Renal pelvis (tissue), 4 donors: ENCODE results near the gene PCP2. TPM values are rescaled to one million over a fixed set of nuclear protein-coding genes. Genes with fewer than 3 reads are reported as not detected.
"Not testable (repeated sequence)": the region's sequence is repeated elsewhere in the genome, so short reads cannot be mapped to it uniquely, and the experiment has no call there.

ENCODE experiments used
- DNase-seq: peaks from one replicate; pipeline ENCODE4 v3.0.0-alpha.2; 2013
- polyA plus RNA-seq, 3 donors: library from polyadenylated mRNA; unstranded; fragments of 120-200 nt; gene quantifications; one replicate each; pipeline ENCODE4 v1.2.1, GENCODE V29; 2013; ENCODE audit not compliant: insufficient read length in 3 of 3

PCP2 gene
- polyA plus RNA-seq, 3 donors, result 0.91 to 2.1 (median 1.0) TPM

DNA sequence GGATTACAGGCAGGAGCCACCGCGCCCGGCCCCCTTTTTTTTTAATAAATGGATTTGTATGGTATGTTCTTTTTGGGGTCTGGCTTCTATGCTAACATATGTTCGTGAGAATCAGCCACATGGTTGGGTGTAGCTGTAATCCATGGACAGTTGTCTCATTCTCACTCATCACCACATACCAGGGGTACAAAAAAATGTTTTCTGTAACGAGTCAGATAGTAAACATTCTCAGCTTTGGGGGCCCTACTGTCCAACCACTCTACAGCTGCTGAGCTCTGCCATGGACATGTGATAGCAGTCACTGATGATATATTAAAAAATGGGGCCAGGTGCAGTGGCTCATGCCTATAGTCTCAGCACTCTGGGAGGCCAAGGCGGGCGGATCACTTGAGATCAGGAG, 30.2 kb upstream of the PCP2 start:
- no peak for DNase-seq

DNA sequence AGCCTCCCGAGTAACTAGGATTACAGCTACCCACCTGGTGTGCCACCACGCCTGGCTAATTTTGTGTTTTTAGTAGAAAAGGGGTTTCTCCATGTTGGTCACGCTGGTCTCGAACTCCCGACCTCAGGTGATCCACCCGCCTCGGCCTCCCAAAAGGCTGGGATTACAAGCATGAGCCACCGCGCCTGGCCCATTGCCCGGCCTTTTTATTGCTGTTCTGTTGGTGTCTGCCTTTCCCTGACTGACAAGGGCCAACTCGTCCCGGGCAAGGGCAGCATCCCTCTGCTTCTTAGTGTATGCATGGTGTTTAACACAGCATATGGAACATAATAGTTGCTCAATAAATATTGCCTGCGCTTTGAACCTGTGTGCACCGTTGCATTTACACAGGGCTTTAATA, 29.1 kb upstream of the PCP2 start:
- no peak for DNase-seq

DNA sequence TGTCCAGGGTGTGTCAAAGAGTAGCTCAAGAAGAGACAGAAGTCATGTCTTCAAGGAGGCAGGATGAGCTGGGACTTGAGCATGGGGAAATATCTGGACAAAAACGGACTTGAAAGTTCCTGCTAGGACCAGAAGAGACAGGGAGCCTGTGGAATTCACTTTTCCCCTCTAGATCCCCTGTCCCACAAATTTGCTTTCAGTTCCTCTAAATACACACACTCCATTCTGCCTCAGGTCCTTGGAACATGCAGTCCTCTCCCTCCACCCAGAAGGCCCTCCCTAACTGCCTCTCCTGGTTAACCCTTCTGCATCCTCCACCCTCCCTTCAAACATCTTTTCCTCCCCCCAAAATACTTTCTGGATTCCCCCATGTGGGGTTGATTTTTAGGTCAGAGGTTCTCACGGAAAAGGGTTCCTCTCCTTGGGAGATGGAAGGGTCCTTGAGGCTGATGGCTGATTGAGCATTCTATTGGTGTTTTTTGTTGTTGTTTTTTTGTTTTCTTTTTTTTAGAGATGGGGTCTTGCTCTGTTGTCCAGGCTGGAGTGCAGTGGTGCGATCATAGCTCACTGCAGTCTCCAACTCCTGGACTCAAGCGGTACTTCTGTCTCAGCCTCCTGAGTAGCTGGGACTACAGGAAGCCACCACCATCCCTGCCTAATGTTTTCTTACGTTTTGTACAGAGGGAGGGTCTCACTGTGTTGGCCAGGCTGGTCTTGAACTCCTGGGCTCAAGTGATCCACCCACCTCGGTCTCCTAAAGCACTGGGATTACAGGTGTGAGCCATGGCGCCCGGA, 28.4 kb upstream of the PCP2 start:
- no peak for DNase-seq

DNA sequence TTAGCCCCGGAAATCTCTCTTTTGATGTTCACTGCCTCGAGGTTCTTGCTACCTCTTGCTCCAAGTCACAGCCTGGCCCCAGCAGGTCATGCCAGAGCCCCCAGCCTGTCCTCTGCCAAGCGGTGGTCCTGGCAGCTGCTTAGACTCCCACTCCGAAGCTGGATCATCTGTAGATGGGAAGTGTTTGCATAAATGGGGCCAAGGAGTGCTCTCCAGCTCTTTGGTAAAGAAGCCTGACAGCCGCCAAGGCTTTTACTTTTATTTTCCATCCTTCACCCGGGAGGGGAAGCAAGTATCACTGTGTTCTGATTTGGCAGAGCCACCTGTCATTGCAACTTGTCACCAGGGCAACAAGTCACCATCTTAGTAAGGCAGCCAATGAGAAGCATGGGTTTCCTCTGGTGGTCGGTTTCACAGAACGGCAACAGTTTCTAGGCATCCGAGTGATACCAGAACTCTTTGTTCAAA, 24.7 kb upstream of the PCP2 start:
- DNase-seq, result no peak

DNA sequence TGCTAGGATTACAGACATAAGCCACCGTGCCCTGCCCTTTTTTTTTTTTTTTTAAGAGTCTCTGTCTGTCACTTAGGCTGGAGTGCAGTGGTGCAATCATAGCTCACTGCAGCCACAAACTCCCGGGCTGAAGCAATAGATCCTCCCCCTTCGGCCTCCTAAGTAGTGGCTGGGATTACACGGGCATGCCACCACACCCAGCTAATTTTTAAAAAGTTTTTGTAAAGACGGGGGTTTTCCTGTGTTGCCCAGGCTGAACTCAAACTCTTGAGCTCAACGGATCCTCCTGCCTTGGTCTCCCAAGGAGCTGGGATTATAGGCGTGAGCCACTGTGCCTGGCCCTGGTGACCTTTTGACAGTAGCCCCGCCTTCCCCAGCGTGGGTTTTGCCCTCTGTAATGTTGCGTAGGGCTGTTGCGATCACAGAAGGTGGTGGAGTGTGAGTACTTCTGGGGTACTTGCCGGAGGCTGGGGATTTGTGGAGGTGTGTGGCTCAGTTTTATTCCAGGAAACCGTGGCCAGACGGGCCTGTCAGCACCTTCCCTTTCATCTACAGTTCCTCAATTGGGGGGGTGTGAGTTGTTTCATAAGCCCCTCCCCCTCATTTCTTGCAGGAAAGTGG, 23.7 kb upstream of the PCP2 start:
- no peak for DNase-seq

DNA sequence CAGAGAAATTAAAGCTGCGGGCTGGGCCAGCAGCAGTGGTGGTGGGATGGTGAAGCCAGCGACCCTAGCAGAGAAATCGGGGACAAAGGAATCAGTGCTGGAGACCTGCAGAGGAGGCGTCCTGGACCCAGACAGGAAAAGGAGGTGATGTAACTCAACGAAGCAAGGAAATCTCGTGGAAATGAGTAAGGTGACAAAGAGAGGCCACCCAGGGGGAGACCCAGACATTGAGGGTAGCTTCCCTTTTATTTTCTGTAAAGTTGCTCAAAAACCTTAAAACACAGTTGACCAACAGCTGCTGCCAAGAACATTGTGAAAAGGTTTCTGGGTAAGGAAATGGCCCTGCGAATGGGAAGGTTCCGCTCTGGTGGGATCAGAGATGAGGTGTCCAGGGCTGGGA, 22.1 kb upstream of the PCP2 start:
- DNase-seq, result no peak

DNA sequence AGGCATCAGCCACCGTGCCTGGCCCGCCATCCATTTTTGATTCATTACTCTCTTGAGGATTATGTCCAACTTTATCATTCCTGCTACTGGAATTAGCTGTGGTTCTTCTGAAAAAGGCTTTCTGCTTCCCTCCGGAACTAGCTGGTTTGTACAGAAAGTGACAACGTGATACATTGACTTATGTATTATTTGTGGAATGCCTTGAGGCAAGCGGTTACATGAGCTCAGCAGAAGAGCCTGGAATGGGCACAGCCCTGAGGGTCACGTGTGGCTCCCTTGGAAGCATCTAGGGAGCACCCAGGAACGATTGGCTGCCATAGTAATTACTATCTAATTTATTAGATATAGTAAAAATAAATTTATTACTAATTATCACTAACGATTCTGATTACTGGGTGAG, 20.9 kb upstream of the PCP2 start:
- no peak for DNase-seq

DNA sequence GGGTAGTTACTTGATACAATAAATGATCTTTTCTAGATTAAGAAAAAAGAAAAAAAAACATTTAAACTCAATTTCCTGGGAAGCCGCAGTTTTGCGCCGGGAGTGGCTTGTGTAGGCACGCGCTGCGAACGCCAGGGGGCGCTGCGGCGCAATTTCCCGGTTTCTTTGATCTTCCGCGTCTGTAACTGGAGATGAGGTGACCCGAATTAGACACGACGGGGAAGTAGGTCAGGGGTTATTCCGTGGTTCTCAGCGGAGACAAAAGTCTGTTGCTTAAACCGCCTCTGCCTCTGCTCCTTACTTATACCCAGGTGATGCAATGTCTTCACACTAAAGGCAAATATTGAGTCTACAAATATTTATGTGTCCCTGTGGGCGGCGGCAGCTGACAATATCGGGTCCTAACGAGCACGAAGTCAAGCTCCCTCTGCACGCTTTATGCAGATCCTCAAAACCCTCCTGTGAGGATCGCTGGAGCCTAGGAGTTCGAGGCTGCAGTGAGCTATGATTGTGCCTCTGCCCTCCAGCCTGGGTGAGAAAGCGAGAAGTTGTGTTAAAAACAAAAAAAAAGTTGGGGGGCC, 18.6 kb upstream of the PCP2 start:
- peak; percentile 81 for DNase-seq

DNA sequence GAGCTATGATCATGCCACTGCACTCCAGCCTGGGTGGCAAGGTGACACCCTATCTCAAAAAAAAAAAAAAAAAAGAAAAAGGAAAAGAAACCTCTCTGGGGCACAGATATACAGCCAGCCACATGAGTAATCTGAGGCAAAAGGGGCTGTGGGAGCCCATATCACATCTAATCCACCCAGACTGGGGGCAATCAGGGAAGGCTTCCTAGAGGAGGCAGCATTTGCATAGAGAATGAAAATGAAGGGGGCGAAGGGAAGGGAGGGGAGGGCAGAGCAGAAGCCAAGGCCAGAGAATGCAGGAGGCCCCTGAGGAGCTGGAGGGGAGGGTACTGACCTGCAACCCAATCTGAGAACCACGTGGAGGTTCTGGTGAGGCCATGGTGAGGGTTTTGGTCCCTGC, 16.6 kb upstream of the PCP2 start:
- DNase-seq, result no peak

DNA sequence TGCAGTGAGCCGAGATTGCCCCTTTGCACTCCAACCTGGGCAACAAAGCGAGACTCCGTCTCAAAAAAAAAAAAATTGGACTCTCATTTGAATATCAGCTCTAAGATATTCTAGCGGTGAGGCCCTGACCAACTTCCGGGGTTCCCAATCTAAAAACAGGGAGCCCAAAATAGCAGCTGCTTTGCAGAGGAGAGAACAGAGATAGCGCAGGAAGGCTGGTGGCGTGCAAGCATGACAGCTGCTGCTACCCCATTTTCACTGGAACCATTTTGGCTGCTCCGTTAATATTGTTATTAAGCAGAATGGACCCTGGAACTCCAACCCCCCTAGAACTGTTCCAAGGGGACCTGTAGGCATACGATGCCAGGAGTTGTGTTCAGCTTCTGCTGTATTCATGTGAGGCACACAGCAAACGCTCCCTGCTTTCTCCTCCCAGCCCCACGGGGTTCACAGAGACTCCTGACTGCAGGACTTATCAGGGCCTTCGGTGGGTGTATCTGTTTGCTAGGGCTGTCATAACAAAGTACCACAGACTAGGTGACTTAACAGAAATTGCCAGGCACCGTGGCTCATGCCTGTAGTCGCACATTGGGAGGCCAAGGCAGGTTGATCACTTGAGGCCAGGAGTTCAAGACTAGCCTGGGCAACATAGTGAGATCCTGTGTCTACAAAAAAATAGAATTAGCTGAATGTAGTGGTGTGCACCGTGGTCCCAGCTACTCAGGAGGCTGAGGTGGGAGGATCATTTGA, 14.9 kb upstream of the PCP2 start:
- DNase-seq, result no peak

DNA sequence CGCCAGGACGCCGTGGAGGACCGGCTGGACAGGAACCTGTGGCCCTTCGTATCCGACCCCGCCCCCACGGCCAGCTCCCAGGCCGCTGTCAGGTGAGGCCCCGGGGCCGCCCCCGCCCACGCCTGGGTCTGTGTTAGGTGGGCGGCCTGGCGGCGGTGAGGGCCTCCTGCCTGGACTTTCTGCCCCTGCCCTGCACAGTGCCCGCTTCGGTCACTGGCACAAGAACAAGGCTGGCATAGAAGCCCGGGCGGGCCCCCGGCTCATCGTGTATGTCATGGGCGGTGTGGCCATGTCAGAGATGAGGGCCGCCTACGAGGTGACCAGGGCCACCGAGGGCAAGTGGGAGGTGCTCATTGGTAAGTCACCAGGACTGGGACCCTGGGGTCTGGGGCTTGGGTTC, 13.6 kb upstream of the PCP2 start:
- DNase-seq, result no peak

DNA sequence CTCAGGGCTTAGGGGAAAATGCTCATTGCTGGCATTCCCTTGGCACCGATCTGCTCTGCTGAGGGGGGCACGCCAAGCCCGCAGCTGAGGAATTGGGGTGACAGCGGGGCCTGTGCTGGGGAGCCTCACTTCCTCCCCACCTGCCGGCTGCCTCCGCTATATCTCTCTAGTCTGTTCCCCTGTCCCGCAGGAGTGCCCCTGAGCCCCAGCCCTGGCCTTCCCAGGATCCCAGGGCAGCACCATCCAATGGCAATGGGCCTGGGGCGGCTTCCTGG, 12.8 kb upstream of the PCP2 start:
- DNase-seq, result no peak

DNA sequence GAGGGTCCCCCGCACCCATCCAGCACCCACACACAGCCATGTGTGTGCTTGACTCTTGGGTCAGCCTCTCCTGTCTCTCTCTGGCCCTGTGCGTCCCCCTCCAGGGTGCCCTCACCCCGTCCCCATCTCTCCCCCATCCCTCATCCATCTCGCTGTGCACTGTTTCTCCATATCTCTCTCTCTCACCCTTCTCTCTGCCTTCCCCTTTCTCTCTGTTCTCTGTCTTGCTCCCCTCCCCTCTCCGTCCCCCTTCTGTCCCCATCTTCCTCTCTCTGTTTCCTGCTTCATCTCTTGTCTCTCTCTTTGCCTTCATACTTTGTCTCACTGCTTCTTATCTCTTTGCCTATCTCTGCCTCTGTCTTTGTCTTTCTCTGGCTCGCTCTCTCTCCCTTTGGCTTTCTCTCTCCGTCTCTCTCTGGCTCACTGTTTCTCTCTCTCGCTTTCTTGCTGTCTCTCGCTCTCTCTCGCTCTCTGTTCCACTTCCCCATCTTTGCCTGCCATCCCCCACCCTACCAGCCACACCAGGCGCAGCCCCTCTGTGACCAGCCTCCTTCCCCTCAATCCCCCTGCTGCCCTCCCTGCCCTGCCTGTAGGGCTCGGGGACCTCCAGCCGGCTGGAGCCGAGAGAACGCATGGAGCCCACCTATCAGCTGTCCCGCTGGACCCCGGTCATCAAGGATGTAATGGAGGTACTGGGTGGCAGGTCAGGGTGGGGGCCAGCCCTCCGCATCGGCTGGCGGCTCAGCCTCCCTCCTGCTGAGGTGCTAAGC, 12.3 kb upstream of the PCP2 start:
- DNase-seq, result no peak

DNA sequence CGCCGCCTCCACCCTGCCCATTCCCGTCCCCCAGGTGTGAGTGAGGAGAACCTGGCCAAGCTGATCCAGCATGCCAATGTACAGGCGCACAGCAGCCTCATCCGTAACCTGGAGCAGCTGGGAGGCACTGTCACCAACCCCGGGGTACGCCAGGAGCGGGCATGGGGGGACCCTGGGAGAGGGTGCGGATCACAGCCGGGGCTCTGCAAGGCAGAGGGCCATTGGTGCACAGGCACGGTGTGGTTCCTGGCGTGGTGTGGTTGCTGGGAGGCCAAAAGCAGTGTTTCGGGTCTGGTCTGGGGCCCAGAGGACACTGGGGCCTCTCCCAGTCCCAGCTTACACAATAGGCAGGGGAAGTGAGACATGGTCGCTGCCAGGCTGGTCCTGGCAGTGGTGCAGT, 11.6 kb upstream of the PCP2 start:
- DNase-seq, result no peak

DNA sequence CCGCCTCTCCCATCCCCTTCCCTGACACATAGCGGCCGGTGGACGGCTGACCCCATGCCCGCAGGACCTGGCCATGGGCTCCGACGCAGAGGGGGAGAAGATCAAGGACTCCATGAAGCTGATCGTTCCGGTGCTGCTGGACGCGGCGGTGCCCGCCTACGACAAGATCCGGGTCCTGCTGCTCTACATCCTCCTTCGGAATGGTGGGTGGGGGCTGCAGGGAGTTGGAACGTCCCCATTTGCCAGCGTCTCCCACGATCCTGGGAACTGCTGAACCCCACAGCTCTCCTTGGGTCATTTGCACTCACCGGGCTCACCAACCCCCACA, 11.0 kb upstream of the PCP2 start:
- no peak for DNase-seq

DNA sequence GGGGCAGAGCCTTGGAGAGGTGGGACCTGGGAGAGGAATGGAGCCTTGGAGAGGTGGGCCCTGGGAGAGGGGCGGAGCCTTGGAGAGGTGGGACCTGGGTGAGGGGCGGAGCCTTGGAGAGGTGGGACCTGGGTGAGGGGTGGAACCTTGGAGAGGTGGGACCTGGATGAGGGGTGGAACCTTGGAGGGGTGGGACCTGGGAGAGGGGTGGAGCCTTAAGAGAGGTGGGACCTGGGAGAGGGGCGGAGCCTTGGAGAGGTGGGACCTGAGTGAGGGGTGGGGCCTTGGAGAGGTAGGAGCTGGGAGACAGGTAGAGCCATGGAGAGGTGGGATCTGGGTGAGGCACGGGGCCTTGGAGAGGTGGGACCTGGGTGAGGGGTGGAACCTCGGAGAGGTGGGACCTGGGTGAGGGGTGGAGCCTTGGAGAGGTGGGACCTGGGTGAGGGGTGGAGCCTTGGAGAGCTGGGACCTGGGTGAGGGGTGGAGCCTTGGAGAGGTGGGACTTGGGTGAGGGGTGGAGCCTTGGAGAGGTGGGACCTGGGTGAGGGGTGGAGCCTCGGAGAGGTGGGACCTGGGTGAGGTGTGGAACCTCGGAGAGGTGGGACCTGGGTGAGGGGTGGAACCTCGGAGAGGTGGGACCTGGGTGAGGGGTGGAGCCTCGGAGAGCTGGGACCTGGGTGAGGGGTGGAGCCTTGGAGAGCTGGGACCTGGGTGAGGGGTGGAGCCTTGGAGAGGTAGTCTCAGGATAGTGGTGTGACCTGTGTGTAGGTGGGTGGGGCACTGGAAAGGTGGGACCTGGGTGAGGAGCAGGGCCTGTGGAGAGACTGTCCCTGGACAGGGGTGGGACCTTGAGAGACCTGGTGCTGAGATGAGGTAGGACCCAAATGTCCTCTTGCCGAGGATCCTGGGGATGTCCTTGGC, 10.4 kb upstream of the PCP2 start:
- not testable (repeated sequence) for DNase-seq

DNA sequence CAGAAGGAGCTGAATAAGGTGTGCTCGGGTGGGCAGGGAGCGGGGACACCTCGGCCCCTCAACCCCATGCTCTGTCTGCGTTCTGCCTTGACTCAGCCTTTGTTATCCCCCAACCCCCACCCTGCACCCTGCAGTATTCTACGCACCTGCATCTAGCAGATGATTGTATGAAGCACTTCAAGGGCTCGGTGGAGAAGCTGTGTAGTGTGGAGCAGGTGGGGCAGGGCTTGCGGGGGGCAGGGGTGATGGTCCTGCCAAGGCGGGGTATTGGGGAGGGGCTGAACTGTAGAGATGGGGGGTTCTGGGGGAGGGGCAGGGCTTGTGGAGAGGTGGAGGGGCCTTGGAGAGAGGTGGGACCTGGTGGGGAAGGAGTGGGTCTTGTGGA, 9.5 kb upstream of the PCP2 start:
- DNase-seq, result no peak

DNA sequence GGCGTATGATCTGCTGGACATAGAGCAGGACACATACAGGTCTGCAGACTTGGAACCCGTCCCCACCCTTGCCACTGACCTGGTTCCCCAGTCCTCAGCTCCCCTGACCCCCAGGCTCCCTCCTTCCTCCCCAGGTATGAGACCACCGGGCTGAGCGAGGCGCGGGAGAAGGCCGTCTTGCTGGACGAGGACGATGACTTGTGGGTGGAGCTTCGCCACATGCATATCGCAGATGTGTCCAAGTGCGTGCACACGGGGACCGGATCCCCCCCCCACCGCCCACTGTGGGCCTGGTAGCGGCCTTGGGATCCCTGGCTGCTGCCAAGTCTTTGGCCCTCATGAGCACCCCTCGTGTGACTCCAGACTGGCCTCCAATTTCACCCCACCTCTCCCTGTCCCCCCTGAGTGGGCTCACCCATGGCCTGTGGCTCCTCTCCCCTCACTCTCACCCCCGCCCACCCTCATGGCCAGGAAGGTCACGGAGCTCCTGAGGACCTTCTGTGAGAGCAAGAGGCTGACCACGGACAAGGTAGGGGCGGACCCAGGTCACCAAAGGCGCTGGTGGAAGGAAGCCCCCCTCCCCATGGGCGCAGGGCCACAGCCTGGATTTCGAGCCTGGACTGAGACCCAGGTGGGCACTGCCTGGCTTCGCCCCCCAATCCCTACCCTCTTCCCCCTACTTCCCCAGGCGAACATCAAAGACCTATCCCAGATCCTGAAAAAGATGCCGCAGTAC, 8.9 kb upstream of the PCP2 start:
- DNase-seq, result no peak

DNA sequence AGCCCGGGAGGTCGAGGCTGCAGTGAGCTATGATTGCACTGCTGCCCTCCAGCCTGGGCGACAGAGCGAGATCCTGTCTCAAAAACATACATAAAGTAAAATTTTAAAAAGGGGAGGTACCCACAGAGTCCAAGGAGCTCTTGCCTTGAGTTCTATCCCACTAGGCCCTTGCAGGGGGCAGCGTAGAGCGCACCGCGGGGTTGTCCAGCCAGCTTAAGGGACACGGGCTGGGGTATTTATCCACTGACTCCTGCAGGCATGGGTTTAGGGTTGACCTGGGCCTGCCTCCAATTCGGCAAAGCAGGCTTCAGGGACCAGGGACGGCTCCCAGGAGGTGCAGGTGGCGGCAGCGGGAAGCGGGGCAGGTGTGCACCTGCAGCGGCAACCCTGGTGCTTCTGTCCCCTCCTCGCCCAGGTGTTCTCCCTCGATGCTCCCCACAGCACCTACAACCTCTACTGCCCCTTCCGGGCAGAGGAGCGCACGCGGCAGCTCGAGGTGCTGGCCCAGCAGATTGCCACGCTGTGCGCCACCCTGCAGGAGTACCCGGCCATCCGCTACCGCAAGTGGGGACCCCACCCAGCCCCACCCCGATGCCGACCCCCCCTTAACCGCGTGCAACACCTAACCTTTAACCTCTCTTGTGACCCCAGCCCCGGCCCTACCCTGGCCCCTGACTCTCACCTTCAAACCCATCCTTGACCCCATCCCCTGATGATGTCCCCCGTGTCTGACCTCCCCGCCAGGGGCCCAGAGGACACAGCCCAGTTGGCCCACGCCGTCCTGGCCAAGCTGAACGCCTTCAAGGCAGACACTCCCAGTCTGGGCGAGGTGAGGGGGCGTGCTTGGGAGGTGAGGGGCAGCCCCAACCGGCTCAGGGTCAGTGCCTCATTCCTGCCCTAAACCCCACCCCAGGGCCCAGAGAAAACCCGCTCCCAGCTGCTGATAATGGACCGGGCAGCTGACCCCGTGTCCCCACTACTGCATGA, 8.1 kb upstream of the PCP2 start:
- DNase-seq, result no peak
